B cell (primary cell): ENCODE measurements around the gene PDZRN3. TPM values are rescaled to one million over a fixed set of nuclear protein-coding genes. Genes with fewer than 3 reads are reported as not detected.

Source experiments
- ATAC-seq: fragments of 200-7000 bp; cut with Tn5 transposase; one replicate; pipeline ENCODE4 v1.10.0; 2021; ENCODE audit warnings: low read depth, mild to moderate bottlenecking, moderate number of reproducible peaks, moderate library complexity
- CTCF ChIA-PET: fragments of 350-600 bp; sonication (Branson Sonifier 250); formaldehyde crosslinking; loops from one replicate; lab custom pipeline; 2021; ENCODE audit warnings: antibody characterized with exemption, inconsistent platforms; lab: Charles Lee
- POLR2A ChIA-PET: fragments of 350-600 bp; sonication (Branson Sonifier 250); formaldehyde crosslinking; loops from one replicate; lab custom pipeline; 2021; ENCODE audit warnings: antibody characterized with exemption; lab: Charles Lee
- DNase-seq: peaks from one replicate; pipeline ENCODE4 v3.0.0; 2013
- H2AFZ ChIP-seq: 2 replicates; pipeline ENCODE4 v1.6.1; 2012; ENCODE audit warnings: mild to moderate bottlenecking, low read depth, low read length; ENCODE audit not compliant: insufficient read depth, poor library complexity, severe bottlenecking
- H3K27ac ChIP-seq, 2 donors: 1 replicate in 1 of 2; 2 replicates in 1 of 2; pipeline ENCODE4 v1.5.1; 2012 to 2013; ENCODE audit warnings: low read length in 2 of 2, mild to moderate bottlenecking in 2 of 2, moderate library complexity in 1 of 2
- H3K27me3 ChIP-seq, 4 experiments: fragments of 200-600 bp in 1 of 4; sonication (generic) in 1 of 4; replicated peaks in 1 of 4; 1 replicate in 2 of 4; 2 replicates in 2 of 4; pipeline versions ENCODE4 v1.6.1 to v1.7.0; 2013 to 2016; ENCODE audit warnings: low read length in 3 of 4, mild to moderate bottlenecking in 2 of 4, mixed read lengths in 1 of 4, moderate library complexity in 1 of 4; ENCODE audit not compliant: insufficient read depth in 4 of 4, control insufficient read depth in 3 of 4; ENCODE audit errors: control extremely low read depth in 1 of 4
- H3K36me3 ChIP-seq, 2 experiments: replicated peaks in 1 of 2; 1 replicate in 1 of 2; 2 replicates in 1 of 2; pipeline versions ENCODE4 v1.6.1 to v1.7.1; 2013; ENCODE audit warnings: low read length in 1 of 2; ENCODE audit not compliant: insufficient read depth in 2 of 2, control insufficient read depth in 1 of 2; ENCODE audit errors: control extremely low read depth in 1 of 2, extremely low read depth in 1 of 2
- H3K4me1 ChIP-seq, 2 donors: fragments of 200-600 bp in 1 of 2; sonication (generic) in 1 of 2; 1 replicate in 1 of 2; 2 replicates in 1 of 2; pipeline versions ENCODE4 v1.5.1 to v1.6.1; 2013 to 2017; ENCODE audit warnings: low read length in 2 of 2; ENCODE audit not compliant: control insufficient read depth in 2 of 2, insufficient read depth in 2 of 2
- H3K4me2 ChIP-seq: replicated peaks from 2 replicates; pipeline ENCODE3; 2012; ENCODE audit warnings: mild to moderate bottlenecking, low read depth, low read length; ENCODE audit not compliant: poor library complexity, severe bottlenecking
- H3K4me3 ChIP-seq, 5 experiments: fragments of 200-600 bp in 1 of 5; sonication (generic) in 1 of 5; 1 replicate in 3 of 5; 2 replicates in 2 of 5; pipeline versions ENCODE4 v1.5.1 to v1.7.0; 2011 to 2016; ENCODE audit warnings: low read length in 4 of 5, mild to moderate bottlenecking in 4 of 5, low read depth in 2 of 5, control low read depth in 1 of 5, moderate library complexity in 1 of 5; ENCODE audit not compliant: insufficient read depth in 1 of 5; ENCODE audit errors: control extremely low read depth in 1 of 5, extremely low read depth in 1 of 5
- H3K79me2 ChIP-seq: fragments of 200-600 bp; sonication (generic); one replicate; pipeline ENCODE4 v1.6.0; 2016; ENCODE audit warnings: low read length; ENCODE audit not compliant: control insufficient read depth, insufficient read depth
- H3K9ac ChIP-seq: fragments of 200-600 bp; sonication (generic); 2 replicates; pipeline ENCODE4 v1.6.1; 2017; ENCODE audit warnings: mild to moderate bottlenecking, low read length, moderate library complexity
- H3K9me3 ChIP-seq, 3 donors: one replicate each; pipeline versions ENCODE4 v1.6.1 to v1.7.1; 2013; ENCODE audit warnings: low read length in 2 of 3; ENCODE audit not compliant: control insufficient read depth in 2 of 3, insufficient read depth in 1 of 3; ENCODE audit errors: control extremely low read depth in 1 of 3
- H4K20me1 ChIP-seq: 2 replicates; pipeline ENCODE4 v1.6.0; 2012; ENCODE audit warnings: mild to moderate bottlenecking, low read length; ENCODE audit not compliant: insufficient read depth, control insufficient read depth, poor library complexity, severe bottlenecking
- H3K27ac Mint-ChIP-seq: one replicate; pipeline ENCODE4 v1.8.0; 2021; ENCODE audit warnings: mixed read lengths
- H3K27me3 Mint-ChIP-seq: one replicate; pipeline ENCODE4 v1.8.0; 2021; ENCODE audit warnings: mixed read lengths
- H3K4me1 Mint-ChIP-seq: one replicate; pipeline ENCODE4 v1.8.0; 2021; ENCODE audit warnings: mixed read lengths
- H3K4me3 Mint-ChIP-seq: one replicate; pipeline ENCODE4 v1.8.0; 2021; ENCODE audit warnings: mixed read lengths
- H3K9me3 Mint-ChIP-seq: one replicate; pipeline ENCODE4 v1.8.0; 2022; ENCODE audit warnings: mixed read lengths; ENCODE audit not compliant: insufficient read depth
- EZH2 ChIP-seq: IDR thresholded peaks from 2 replicates; pipeline ENCODE4 v1.6.1; 2012; ENCODE audit warnings: borderline replicate concordance, low read depth, mild to moderate bottlenecking, moderate library complexity, low read length; ENCODE audit not compliant: insufficient read depth, poor library complexity, severe bottlenecking
- WGBS: methylation state at CpG from one replicate; pipeline ENCODE4 v1.1.5; 2013; ENCODE audit warnings: missing lambda C conversion rate; ENCODE audit not compliant: insufficient coverage; 5-methylcytosine and 5-hydroxymethylcytosine counted together
- intact Hi-C: fragments of 100-400 bp; cut with micrococcal nuclease; formaldehyde crosslinking; loops from one replicate; pipeline ENCODE4 v1.10.0; 2022
- polyA plus RNA-seq: library from polyadenylated mRNA; depleted of rRNA; stranded (reverse); fragments of >200 nt; gene quantifications from 2 replicates; pipeline ENCODE4 v1.2.3, GENCODE V29; 2012
- total RNA-seq, 2 donors: library from RNA; stranded (reverse); fragments of 120-200 nt in 1 of 2; gene quantifications; 1 replicate in 1 of 2; 2 replicates in 1 of 2; pipeline versions ENCODE4 v1.2.3 to v1.2.4, GENCODE V29; 2013 to 2022
- TF ChIP-seq, protein P1 (sequence below): fragments of 200-600 bp; IDR thresholded peaks from one replicate; pipeline ENCODE4 v1.8.0; 2022; ENCODE audit warnings: antibody characterized with exemption, mild to moderate bottlenecking

Gene PDZRN3
- total and polyA plus RNA-seq, 2 donors (not counting 1 experiment from before 2014, with no cell fraction given) = not detected

DNA sequence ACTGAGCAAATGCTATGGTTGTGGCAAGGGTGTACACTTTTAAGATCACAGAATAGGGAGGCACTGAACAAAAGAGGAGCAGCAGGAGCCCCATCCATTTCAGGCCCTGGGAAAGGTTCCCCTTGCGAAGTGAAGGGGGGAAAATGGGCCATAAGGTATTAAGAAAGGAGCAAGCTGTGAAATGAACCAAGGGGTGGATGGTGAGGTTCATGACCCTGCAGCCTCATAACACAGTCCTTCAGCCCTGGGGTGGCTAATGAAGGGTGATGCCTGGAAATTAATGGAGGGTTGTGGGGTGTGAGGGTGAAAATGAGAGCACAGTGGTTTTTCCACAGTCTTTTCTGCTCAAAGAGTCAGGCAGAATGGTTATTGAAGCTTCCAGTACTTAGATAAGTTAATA, 150.1 kb downstream of the PDZRN3 start:
- intact Hi-C loops = no loop called here
- H3K9ac ChIP-seq = no peak overlapping the region
- peaks cover 0 to 3% (median 0%) of the 10 kb centered on the region in 4 experiments for H3K27me3 ChIP-seq
- CTCF ChIA-PET = no interaction called here
- POLR2A ChIA-PET = no interaction called here
- peaks cover 4% of the 10 kb centered on the region for H3K9me3 Mint-ChIP-seq
- H3K9me3 ChIP-seq = peaks cover 0 to 7% (median 3%) of the 10 kb centered on the region in 3 donors
- no peak overlapping the region for H3K4me2 ChIP-seq
- no peaks in the 10 kb centered on the region for H4K20me1 ChIP-seq
- no peak overlapping the region for H3K4me3 Mint-ChIP-seq
- TF ChIP-seq EZH2 = no peak
- TF ChIP-seq, protein P1, sequence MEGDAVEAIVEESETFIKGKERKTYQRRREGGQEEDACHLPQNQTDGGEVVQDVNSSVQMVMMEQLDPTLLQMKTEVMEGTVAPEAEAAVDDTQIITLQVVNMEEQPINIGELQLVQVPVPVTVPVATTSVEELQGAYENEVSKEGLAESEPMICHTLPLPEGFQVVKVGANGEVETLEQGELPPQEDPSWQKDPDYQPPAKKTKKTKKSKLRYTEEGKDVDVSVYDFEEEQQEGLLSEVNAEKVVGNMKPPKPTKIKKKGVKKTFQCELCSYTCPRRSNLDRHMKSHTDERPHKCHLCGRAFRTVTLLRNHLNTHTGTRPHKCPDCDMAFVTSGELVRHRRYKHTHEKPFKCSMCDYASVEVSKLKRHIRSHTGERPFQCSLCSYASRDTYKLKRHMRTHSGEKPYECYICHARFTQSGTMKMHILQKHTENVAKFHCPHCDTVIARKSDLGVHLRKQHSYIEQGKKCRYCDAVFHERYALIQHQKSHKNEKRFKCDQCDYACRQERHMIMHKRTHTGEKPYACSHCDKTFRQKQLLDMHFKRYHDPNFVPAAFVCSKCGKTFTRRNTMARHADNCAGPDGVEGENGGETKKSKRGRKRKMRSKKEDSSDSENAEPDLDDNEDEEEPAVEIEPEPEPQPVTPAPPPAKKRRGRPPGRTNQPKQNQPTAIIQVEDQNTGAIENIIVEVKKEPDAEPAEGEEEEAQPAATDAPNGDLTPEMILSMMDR = no peak
- H3K27me3 Mint-ChIP-seq = peaks cover 33% of the 10 kb centered on the region
- ATAC-seq (no peak), DNase-seq (no peak)
- H3K79me2 ChIP-seq = no peaks in the 10 kb centered on the region
- 88% methylated on average over 1 of the region's 1 CpG for WGBS
- H3K27ac ChIP-seq = no peak overlapping the region
- no peak overlapping the region for H2AFZ ChIP-seq
- H3K4me3 ChIP-seq = no peak overlapping the region
- no peaks in the 10 kb centered on the region for H3K36me3 ChIP-seq
- H3K4me1 ChIP-seq = no peaks in the 10 kb centered on the region
- peaks cover 7% of the 10 kb centered on the region for H3K4me1 Mint-ChIP-seq
- H3K27ac Mint-ChIP-seq = no peak overlapping the region

GRCh38 chr3:73473898-73474416, 150.8 kb downstream of the PDZRN3 start:
- WGBS = 57% methylated on average over 2 of the region's 4 CpGs
- CTCF ChIA-PET = no interaction called here
- no peak for ATAC-seq
- H3K27ac ChIP-seq = no peak overlapping the region
- Mint-ChIP-seq H3K4me3 (no peak overlapping the region), H3K27me3 (peaks cover 33% of the 10 kb centered on the region), H3K9me3 (peaks cover 4% of the 10 kb centered on the region), H3K27ac (no peak overlapping the region), H3K4me1 (peaks cover 7% of the 10 kb centered on the region)
- intact Hi-C loops = no loop called here
- no peaks in the 10 kb centered on the region for H3K79me2 ChIP-seq
- DNase-seq = no peak
- H3K36me3 ChIP-seq = no peaks in the 10 kb centered on the region
- no peak overlapping the region for H3K4me2 ChIP-seq
- H3K4me3 ChIP-seq = no peak overlapping the region
- no peak for TF ChIP-seq EZH2
- TF ChIP-seq, protein P1 = no peak
- POLR2A ChIA-PET = no interaction called here
- H3K9ac ChIP-seq = no peak overlapping the region
- H3K9me3 ChIP-seq = peaks cover 0 to 3% (median 3%) of the 10 kb centered on the region in 3 donors
- H2AFZ ChIP-seq = no peak overlapping the region
- no peaks in the 10 kb centered on the region for H3K4me1 ChIP-seq
- no peaks in the 10 kb centered on the region for H4K20me1 ChIP-seq
- H3K27me3 ChIP-seq = peaks cover 0 to 3% (median 0%) of the 10 kb centered on the region in 4 experiments
